Activated T-helper 1 cell treated with anti-CD3 and anti-CD28 coated beads, Interleukin-12 subunit alpha, Interleukin-12 subunit beta, Interleukin-2, Interleukin-4 antibody, amounts not matched to agents 30 ng/mL and 10 ng/mL and 1 ng/mL, durations not matched to agents 14 hours and 24 hours and 36 hours (primary cell): Measurements from ENCODE around the gene IL33. TPM values are rescaled to one million over a fixed set of nuclear protein-coding genes. Genes with fewer than 3 reads are reported as not detected.
"Not testable (repeated sequence)": the region's sequence is repeated elsewhere in the genome, so short reads cannot be mapped to it uniquely, and the experiment has no call there.

Experiments used
- DNase-seq: peaks from one replicate; pipeline ENCODE4 v3.0.0; 2021; ENCODE audit warnings: low spot score
- H3K27ac Mint-ChIP-seq: one replicate; pipeline ENCODE4 v1.8.0; 2021; ENCODE audit warnings: mild to moderate bottlenecking, mixed read lengths
- H3K27me3 Mint-ChIP-seq: one replicate; pipeline ENCODE4 v1.8.0; 2022; ENCODE audit warnings: mild to moderate bottlenecking, moderate library complexity, mixed read lengths; ENCODE audit not compliant: insufficient read depth
- H3K36me3 Mint-ChIP-seq: one replicate; pipeline ENCODE4 v1.8.0; 2021; ENCODE audit warnings: low read depth, mixed read lengths
- H3K4me1 Mint-ChIP-seq: one replicate; pipeline ENCODE4 v1.8.0; 2021; ENCODE audit warnings: low read depth, mixed read lengths
- H3K4me3 Mint-ChIP-seq: one replicate; pipeline ENCODE4 v1.8.0; 2021; ENCODE audit warnings: mild to moderate bottlenecking, moderate library complexity, mixed read lengths
- H3K9me3 Mint-ChIP-seq: one replicate; pipeline ENCODE4 v1.8.0; 2021; ENCODE audit warnings: mixed read lengths
- intact Hi-C: fragments of 100-400 bp; cut with micrococcal nuclease; formaldehyde crosslinking; loops from one replicate; pipeline ENCODE4 v1.15.1; 2024
- total RNA-seq: library from RNA; stranded (reverse); gene quantifications from 2 replicates; pipeline ENCODE4 v1.2.3, GENCODE V29; 2022

The IL33 gene
- not detected in 2 replicates for total RNA-seq

GRCh38 chr9:6215562-6215961 lies at the start of gene IL33:
TSS of gene IL33 (plus strand) at chr9:6215807. CDS start at chr9:6241695, 25,888 bp downstream.
- intact Hi-C loops: no loop called here
- Mint-ChIP-seq H3K36me3 (no peaks in the 10 kb centered on the region), H3K9me3 (peaks cover 12% of the 10 kb centered on the region), H3K27ac (no peak within 1 kb of the TSS), H3K4me1 (no peaks in the 10 kb centered on the region), H3K27me3 (peaks cover 18% of the 10 kb centered on the region), H3K4me3 (no peak within 1 kb of the TSS)
- DNase-seq: no peak

- no peak overlapping the region for H3K4me3 Mint-ChIP-seq
- no peaks in the 10 kb centered on the region for H3K4me1 Mint-ChIP-seq
- no peaks in the 10 kb centered on the region for H3K36me3 Mint-ChIP-seq
- H3K27me3 Mint-ChIP-seq: peaks cover 2% of the 10 kb centered on the region
- intact Hi-C loops: no loop called here
- H3K27ac Mint-ChIP-seq: no peak overlapping the region
- peaks cover 29% of the 10 kb centered on the region for H3K9me3 Mint-ChIP-seq
- no peak for DNase-seq
These were observed 43.9 kb upstream of the IL33 start for GRCh38 chr9:6171667-6172066.

GRCh38 chr9:6173914-6174313 lies 41.7 kb upstream of the IL33 start:
- no peaks in the 10 kb centered on the region for H3K36me3 Mint-ChIP-seq
- DNase-seq: no peak
- no peaks in the 10 kb centered on the region for H3K4me1 Mint-ChIP-seq
- H3K9me3 Mint-ChIP-seq: peaks cover 29% of the 10 kb centered on the region
- H3K4me3 Mint-ChIP-seq: no peak overlapping the region
- intact Hi-C loops: no loop called here
- H3K27me3 Mint-ChIP-seq: peaks cover 2% of the 10 kb centered on the region
- H3K27ac Mint-ChIP-seq: no peak overlapping the region

- DNase-seq, H3K27me3 Mint-ChIP-seq, intact Hi-C loops, H3K4me3 Mint-ChIP-seq, H3K36me3 Mint-ChIP-seq, H3K27ac Mint-ChIP-seq, H3K9me3 Mint-ChIP-seq: not testable (repeated sequence)
- H3K4me1 Mint-ChIP-seq: peaks cover 15% of the 10 kb centered on the region
These were observed 32.9 kb upstream of the IL33 start for GRCh38 chr9:6182549-6183226.

GRCh38 chr9:6183227-6183551 lies 32.4 kb upstream of the IL33 start:
- H3K27me3 Mint-ChIP-seq: peaks cover 3% of the 10 kb centered on the region
- no peak overlapping the region for H3K27ac Mint-ChIP-seq
- intact Hi-C loops: no loop called here
- H3K4me3 Mint-ChIP-seq: no peak overlapping the region
- H3K9me3 Mint-ChIP-seq: no peaks in the 10 kb centered on the region
- H3K4me1 Mint-ChIP-seq: peaks cover 15% of the 10 kb centered on the region
- no peaks in the 10 kb centered on the region for H3K36me3 Mint-ChIP-seq
- no peak for DNase-seq

- H3K27ac Mint-ChIP-seq: no peak overlapping the region
- intact Hi-C loops: no loop called here
- H3K27me3 Mint-ChIP-seq: peaks cover 3% of the 10 kb centered on the region
- H3K36me3 Mint-ChIP-seq: no peaks in the 10 kb centered on the region
- no peaks in the 10 kb centered on the region for H3K9me3 Mint-ChIP-seq
- DNase-seq: no peak
- no peak overlapping the region for H3K4me3 Mint-ChIP-seq
- H3K4me1 Mint-ChIP-seq: peaks cover 15% of the 10 kb centered on the region
These were observed 32.0 kb upstream of the IL33 start for GRCh38 chr9:6183627-6184026.

GRCh38 chr9:6184749-6185645 lies 30.6 kb upstream of the IL33 start:
- H3K4me1 Mint-ChIP-seq: peaks cover 15% of the 10 kb centered on the region
- H3K4me3 Mint-ChIP-seq: no peak overlapping the region
- no peaks in the 10 kb centered on the region for H3K9me3 Mint-ChIP-seq
- intact Hi-C loops: no loop called here
- H3K27ac Mint-ChIP-seq: no peak overlapping the region
- H3K36me3 Mint-ChIP-seq: no peaks in the 10 kb centered on the region
- peaks cover 3% of the 10 kb centered on the region for H3K27me3 Mint-ChIP-seq
- DNase-seq: no peak

GRCh38 chr9:6186691-6187090 lies 28.9 kb upstream of the IL33 start:
- no peaks in the 10 kb centered on the region for H3K36me3 Mint-ChIP-seq
- intact Hi-C loops: no loop called here
- H3K4me1 Mint-ChIP-seq: peaks cover 15% of the 10 kb centered on the region
- no peaks in the 10 kb centered on the region for H3K9me3 Mint-ChIP-seq
- H3K27ac Mint-ChIP-seq: no peak overlapping the region
- DNase-seq: no peak
- no peak overlapping the region for H3K4me3 Mint-ChIP-seq
- peaks cover 3% of the 10 kb centered on the region for H3K27me3 Mint-ChIP-seq

GRCh38 chr9:6187272-6187671 lies 28.3 kb upstream of the IL33 start:
- Mint-ChIP-seq H3K36me3 (no peaks in the 10 kb centered on the region), H3K4me1 (peaks cover 15% of the 10 kb centered on the region), H3K9me3 (no peaks in the 10 kb centered on the region), H3K4me3 (no peak overlapping the region), H3K27ac (no peak overlapping the region), H3K27me3 (peaks cover 3% of the 10 kb centered on the region)
- intact Hi-C loops: no loop called here
- DNase-seq: no peak

- Mint-ChIP-seq H3K27ac (no peak overlapping the region), H3K27me3 (peaks cover 3% of the 10 kb centered on the region), H3K4me3 (no peak overlapping the region), H3K4me1 (peaks cover 15% of the 10 kb centered on the region), H3K9me3 (no peaks in the 10 kb centered on the region), H3K36me3 (no peaks in the 10 kb centered on the region)
- intact Hi-C loops: no loop called here
- DNase-seq: no peak
These were observed 27.1 kb upstream of the IL33 start for GRCh38 chr9:6188466-6188865.

- H3K27me3 Mint-ChIP-seq: peaks cover 6% of the 10 kb centered on the region
- H3K4me3 Mint-ChIP-seq: no peak overlapping the region
- intact Hi-C loops: no loop called here
These were observed 26.7 kb upstream of the IL33 start for GRCh38 chr9:6188906-6189305.

GRCh38 chr9:6194934-6195333 lies 20.7 kb upstream of the IL33 start:
- H3K9me3 Mint-ChIP-seq: no peaks in the 10 kb centered on the region
- peaks cover 3% of the 10 kb centered on the region for H3K27me3 Mint-ChIP-seq
- H3K4me3 Mint-ChIP-seq: no peak overlapping the region
- H3K27ac Mint-ChIP-seq: no peak overlapping the region
- no peak for DNase-seq
- H3K36me3 Mint-ChIP-seq: no peaks in the 10 kb centered on the region
- H3K4me1 Mint-ChIP-seq: no peaks in the 10 kb centered on the region
- intact Hi-C loops: no loop called here

More at GRCh38 chr9:6188906-6189305, 26.7 kb upstream of the IL33 start:
- Mint-ChIP-seq H3K36me3 (no peaks in the 10 kb centered on the region), H3K4me1 (peaks cover 15% of the 10 kb centered on the region), H3K27ac (no peak overlapping the region), H3K9me3 (no peaks in the 10 kb centered on the region)
- DNase-seq: no peak

- no peak overlapping the region for H3K27ac Mint-ChIP-seq
These were observed 19.8 kb upstream of the IL33 start for GRCh38 chr9:6195714-6196360.

More at GRCh38 chr9:6195714-6196360, 19.8 kb upstream of the IL33 start:
- peaks cover 3% of the 10 kb centered on the region for H3K27me3 Mint-ChIP-seq
- H3K36me3 Mint-ChIP-seq: no peaks in the 10 kb centered on the region
- no peaks in the 10 kb centered on the region for H3K4me1 Mint-ChIP-seq
- intact Hi-C loops: no loop called here
- H3K4me3 Mint-ChIP-seq: no peak overlapping the region
- no peaks in the 10 kb centered on the region for H3K9me3 Mint-ChIP-seq
- DNase-seq: no peak
